K562 (cell line): ENCODE results near the gene KATNB1. TPM values are rescaled to one million over a fixed set of nuclear protein-coding genes. Genes with fewer than 3 reads are reported as not detected.

Experiments used
- ATAC-seq: fragments of 200-7000 bp; cut with Tn5 transposase; 3 replicates; pipeline ENCODE4 v1.9.1; 2020; ENCODE audit warnings: moderate library complexity
- BruUV-seq: library from RNA; stranded (reverse); fragments of 400-500 nt; replicated peaks from 2 replicates; lab custom pipeline; 2021; lab: Mats Ljungman, UMichigan
- CTCF ChIA-PET: fragments of 300-600 bp; formaldehyde crosslinking; extraction: SDS; loops from one replicate; lab custom pipeline; 2021; ENCODE audit warnings: low intra/inter-chr PET ratio; lab: Yijun Ruan, JAX
- POLR2A ChIA-PET: fragments of 300-600, 350-650 bp; sonication (Branson Sonifier 250); formaldehyde crosslinking; extraction: SDS; loops from one replicate; lab custom pipeline; 2021; ENCODE audit warnings: antibody characterized with exemption, inconsistent platforms; lab: Yijun Ruan, JAX
- DNase-seq, 4 experiments: peaks; one replicate each; pipeline versions ENCODE4 v3.0.0 to v3.0.0-alpha.2; 2011 to 2018; ENCODE audit warnings: low spot score in 3 of 4, mixed read lengths in 3 of 4; ENCODE audit errors: extremely low read depth in 1 of 4
- FAIRE-seq: peaks from 2 replicates; lab custom pipeline; 2011; peaks lifted over from hg19 to GRCh38; lab: Jason Lieb, UNC
- H2AFZ ChIP-seq: 2 replicates; pipeline ENCODE4 v1.6.0; 2011; ENCODE audit warnings: low read depth, low read length, control low read depth, inconsistent platforms
- H3K27ac ChIP-seq: fragments of 200-600 bp; 3 replicates; pipeline ENCODE4 v1.8.0; 2011; ENCODE audit warnings: low read depth, mild to moderate bottlenecking, control low read depth, inconsistent platforms, low read length, moderate library complexity, mixed read lengths; ENCODE audit errors: extremely low read depth
- H3K27me3 ChIP-seq, 2 experiments: fragments of 300-600 bp in 1 of 2; 2 replicates in 1 of 2; 3 replicates in 1 of 2; pipeline versions ENCODE4 v1.6.0 to v1.8.0; 2011; ENCODE audit warnings: inconsistent platforms in 2 of 2, low read length in 2 of 2, mild to moderate bottlenecking in 1 of 2, mixed read lengths in 1 of 2, moderate library complexity in 1 of 2; ENCODE audit not compliant: control insufficient read depth in 2 of 2, insufficient read depth in 2 of 2
- H3K36me3 ChIP-seq: fragments of 300-600 bp; 3 replicates; pipeline ENCODE4 v1.8.0; 2011; ENCODE audit warnings: mild to moderate bottlenecking, low read length, inconsistent platforms; ENCODE audit not compliant: control insufficient read depth, insufficient read depth
- H3K4me1 ChIP-seq, 2 experiments: fragments of 200-600 bp in 1 of 2; replicated peaks in 1 of 2; 2 replicates in 1 of 2; 3 replicates in 1 of 2; pipeline versions ENCODE4 v1.5.1 to v1.8.0; 2011; ENCODE audit warnings: inconsistent platforms in 2 of 2, low read length in 2 of 2, mild to moderate bottlenecking in 1 of 2, mixed read lengths in 1 of 2, moderate library complexity in 1 of 2; ENCODE audit not compliant: control insufficient read depth in 2 of 2, insufficient read depth in 2 of 2
- H3K4me2 ChIP-seq: 2 replicates; pipeline ENCODE4 v1.6.1; 2011; ENCODE audit warnings: low read length, control low read depth, inconsistent platforms, mixed read lengths; ENCODE audit not compliant: insufficient read depth
- H3K4me3 ChIP-seq: fragments of 200-600 bp; sonication (generic), shearing (Covaris generic); 2 replicates; pipeline ENCODE4 v1.5.1; 2016; ENCODE audit warnings: control low read depth, inconsistent platforms
- H3K79me2 ChIP-seq: fragments of 200-600 bp; 3 replicates; pipeline ENCODE4 v1.8.0; 2011; ENCODE audit warnings: low read length, inconsistent platforms; ENCODE audit not compliant: control insufficient read depth, insufficient read depth
- H3K9ac ChIP-seq, 2 experiments: 2 replicates each; pipeline versions ENCODE4 v1.6.0 to v1.6.1; 2011; ENCODE audit warnings: low read depth in 2 of 2, low read length in 2 of 2, control low read depth in 1 of 2, inconsistent platforms in 1 of 2, mild to moderate bottlenecking in 1 of 2, mixed read lengths in 1 of 2; ENCODE audit not compliant: insufficient read depth in 1 of 2
- H3K9me1 ChIP-seq: one replicate; pipeline ENCODE4 v1.6.0; 2011; ENCODE audit warnings: inconsistent platforms, mild to moderate bottlenecking, low read length, moderate library complexity; ENCODE audit not compliant: control insufficient read depth, insufficient read depth
- H3K9me3 ChIP-seq: replicated peaks from 2 replicates; pipeline ENCODE4 v1.5.1; 2011; ENCODE audit warnings: low read depth, low read length, inconsistent platforms; ENCODE audit not compliant: control insufficient read depth, insufficient read depth
- H4K20me1 ChIP-seq: replicated peaks from 2 replicates; pipeline ENCODE4 v1.6.1; 2011; ENCODE audit warnings: low read length, inconsistent platforms, mixed read lengths; ENCODE audit not compliant: control insufficient read depth, insufficient read depth
- ATF3 ChIP-seq, 2 experiments: fragments of 450-650 bp in 1 of 2; sonication (generic) in 1 of 2; formaldehyde crosslinking in 1 of 2; IDR thresholded peaks in 1 of 2; conservative IDR thresholded peaks in 1 of 2; 2 replicates each; pipeline versions ENCODE4 v1.6.1 to v1.8.1; 2016 to 2023; ENCODE audit warnings: mild to moderate bottlenecking in 2 of 2, moderate library complexity in 2 of 2, inconsistent platforms in 1 of 2, missing genetic modification reagents in 1 of 2
- BCL6 ChIP-seq: fragments of 250-450 bp; sonication (Bioruptor Pico); IDR thresholded peaks from 2 replicates; pipeline ENCODE4 v1.4.0; 2020
- CCAR2 ChIP-seq: fragments of 200-400 bp; formaldehyde crosslinking; IDR thresholded peaks from 2 replicates; pipeline ENCODE4 v1.6.1; 2017; ENCODE audit warnings: mild to moderate bottlenecking, low read depth, low read length
- CEBPB ChIP-seq: fragments of 450-650 bp; IDR thresholded peaks from 2 replicates; pipeline ENCODE4 v1.6.1; 2016; ENCODE audit warnings: missing genetic modification characterization, missing compliant biosample characterization
- CEBPG ChIP-seq, 3 experiments: fragments of 200-800 bp in 1 of 3; sonication (Bioruptor generic) in 1 of 3; sonication (generic) in 1 of 3; formaldehyde crosslinking in 1 of 3; IDR thresholded peaks in 2 of 3; conservative IDR thresholded peaks in 1 of 3; 2 replicates each; pipeline versions ENCODE4 v1.6.1 to v1.8.0; 2016 to 2022; ENCODE audit warnings: missing compliant biosample characterization in 2 of 3, missing genetic modification characterization in 2 of 3, mild to moderate bottlenecking in 1 of 3, missing genetic modification reagents in 1 of 3
- CHD1 ChIP-seq: fragments of 200-600 bp; sonication (generic); IDR thresholded peaks from one replicate; pipeline ENCODE4 v1.6.1; 2012; ENCODE audit warnings: mild to moderate bottlenecking, moderate library complexity, low read length, inconsistent platforms
- FIP1L1 ChIP-seq: fragments of 200-400 bp; formaldehyde crosslinking; IDR thresholded peaks from 2 replicates; pipeline ENCODE4 v1.6.1; 2018; ENCODE audit warnings: mild to moderate bottlenecking, low read depth, low read length; ENCODE audit not compliant: poor library complexity, severe bottlenecking
- FOS ChIP-seq: IDR thresholded peaks from 3 replicates; pipeline ENCODE4 v1.6.1; 2011; ENCODE audit not compliant: insufficient read length; ENCODE audit errors: extremely low read depth
- GTF2F1 ChIP-seq: IDR thresholded peaks from 2 replicates; pipeline ENCODE4 v1.6.1; 2011; ENCODE audit warnings: low read depth, low read length, improper control_type of control experiment
- HIVEP1 ChIP-seq: fragments of 250-450 bp; sonication (Bioruptor Pico); IDR thresholded peaks from 2 replicates; pipeline ENCODE4 v1.4.0; 2020; ENCODE audit warnings: mild to moderate bottlenecking
- JUNB ChIP-seq: fragments of 450-650 bp; formaldehyde crosslinking; conservative IDR thresholded peaks from 2 replicates; pipeline ENCODE4 v1.4.0; 2020; ENCODE audit warnings: mild to moderate bottlenecking
- JUND ChIP-seq, 2 experiments: IDR thresholded peaks; 2 replicates in 1 of 2; 3 replicates in 1 of 2; pipeline ENCODE4 v1.6.1; 2011; ENCODE audit warnings: borderline replicate concordance in 2 of 2, low read depth in 2 of 2, low read length in 2 of 2, improper control_type of control experiment in 1 of 2, missing biosample characterization in 1 of 2, missing genetic modification characterization in 1 of 2, missing genetic modification reagents in 1 of 2
- MAFF ChIP-seq: IDR thresholded peaks from 2 replicates; pipeline ENCODE4 v1.6.1; 2012; ENCODE audit warnings: low read length, improper control_type of control experiment
- MCM7 ChIP-seq, 2 experiments: fragments of 450-650 bp; IDR thresholded peaks; 2 replicates each; pipeline ENCODE4 v1.6.1; 2016 to 2018
- MTA1 ChIP-seq: fragments of 450-650 bp; IDR thresholded peaks from 2 replicates; pipeline ENCODE4 v1.6.1; 2017; ENCODE audit warnings: borderline replicate concordance
- NFYB ChIP-seq: IDR thresholded peaks from 2 replicates; pipeline ENCODE4 v1.6.1; 2011; ENCODE audit warnings: mild to moderate bottlenecking, moderate library complexity; ENCODE audit not compliant: insufficient read length; ENCODE audit errors: extremely low read depth
- POLR2A ChIP-seq: fragments of 450-650 bp; conservative IDR thresholded peaks from 2 replicates; pipeline ENCODE4 v1.6.1; 2016
- RCOR1 ChIP-seq, 2 experiments: IDR thresholded peaks; 2 replicates each; pipeline ENCODE4 v1.6.1; 2012; ENCODE audit warnings: low read depth in 2 of 2, low read length in 2 of 2, borderline replicate concordance in 1 of 2, improper control_type of control experiment in 1 of 2
- TARDBP ChIP-seq: fragments of 450-650 bp; IDR thresholded peaks from 2 replicates; pipeline ENCODE4 v1.6.1; 2016
- ZFPM2 ChIP-seq: fragments of 250-450 bp; sonication (Bioruptor Pico); IDR thresholded peaks from 2 replicates; pipeline ENCODE4 v1.5.1; 2022; ENCODE audit warnings: mild to moderate bottlenecking
- ZNF121 ChIP-seq: sonication (generic); formaldehyde crosslinking; conservative IDR thresholded peaks from 2 replicates; pipeline ENCODE4 v1.8.0; 2022; ENCODE audit warnings: missing genetic modification reagents
- ZNF174 ChIP-seq: fragments of 250-450 bp; sonication (Bioruptor Pico); IDR thresholded peaks from 2 replicates; pipeline ENCODE4 v1.4.0; 2020; ENCODE audit warnings: mild to moderate bottlenecking
- ZNF23 ChIP-seq: fragments of 250-450 bp; sonication (Bioruptor Pico); IDR thresholded peaks from 2 replicates; pipeline ENCODE4 v1.4.0; 2020; ENCODE audit warnings: mild to moderate bottlenecking
- WGBS: fragments of 100-300 bp; shearing (Covaris generic); methylation state at CpG from one replicate; pipeline ENCODE4 v1.1.6; 2016; ENCODE audit warnings: low coverage, mixed read lengths; ENCODE audit not compliant: insufficient coverage; ENCODE audit errors: missing lambda C conversion rate; 5-methylcytosine and 5-hydroxymethylcytosine counted together
- in situ Hi-C: fragments of 300-500 bp; cut with MboI; formaldehyde crosslinking; loops from 4 replicates; pipeline ENCODE4 v1.15.0; 2018; ENCODE audit warnings: inconsistent platforms, mixed read lengths
- intact Hi-C: fragments of 100-400 bp; cut with micrococcal nuclease; formaldehyde crosslinking; loops from 2 replicates; pipeline ENCODE4 v1.14.2; 2022
- polyA plus RNA-seq, 8 experiments: library from polyadenylated mRNA; depleted of rRNA in 4 of 8; stranded (reverse) in 5 of 8; unstranded in 3 of 8; fragments of >200 nt; fragmentation: Nextera tagmentation in 2 of 8; fragmentation: Illumina TruSeq in 1 of 8; extraction: Ambion mirVana in 2 of 8; extraction: Trizol in 1 of 8; gene quantifications; 2 replicates each; pipeline versions ENCODE4 v1.2.1 to v1.2.3, GENCODE V29; 2011 to 2014; ENCODE audit warnings: inconsistent platforms in 1 of 8, missing spikeins in 1 of 8
- total RNA-seq, 7 experiments: library from RNA; depleted of rRNA in 6 of 7; stranded (reverse); fragments of >200 nt in 6 of 7; fragmentation: Illumina TruSeq in 2 of 7; extraction: Trizol in 2 of 7; gene quantifications; 2 replicates each; pipeline versions ENCODE4 v1.2.1 to v1.2.3, GENCODE V29; 2011 to 2021; ENCODE audit warnings: low replicate concordance in 1 of 7

Gene KATNB1
- total and polyA plus RNA-seq, 9 of the 15 experiments (the other 6 are each of a cell fraction or from before 2014, with no cell fraction given), result 1.2 to 52.6 (median 21.9) TPM

GRCh38 chr16:57804111-57804837 is 68.7 kb downstream of the KATNB1 start:
- no peak overlapping the region; the same call in 2 of the 3 replicates for H3K27ac ChIP-seq
- 18% methylated on average over 5 of the region's 5 CpGs for WGBS
- intact Hi-C loops, result no loop called here
- no peak overlapping the region for H3K4me2 ChIP-seq
- no peaks in the 10 kb centered on the region for H3K9me1 ChIP-seq
- peaks cover 28% of the 10 kb centered on the region for H3K79me2 ChIP-seq
- H3K36me3 ChIP-seq, result 0 out of 3 replicates have a peak, but pooled peaks cover 4% of the 10 kb centered on the region
- peaks cover 4% of the 10 kb centered on the region; the same call in 1 of the 2 replicates for H4K20me1 ChIP-seq
- H2AFZ ChIP-seq, result peak overlapping the region; percentile 90; the same call in 1 of the 2 replicates
- FAIRE-seq, result no peak
- ChIA-PET CTCF (no interaction called here), POLR2A (no interaction called here)
- 0 out of 4 replicates have a peak overlapping the region, but pooled peaks of 1 of the 2 experiments have one; percentile 21 for H3K9ac ChIP-seq
- no peak for DNase-seq
- in situ Hi-C loops, result no loop called here
- no peaks in the 10 kb centered on the region for H3K9me3 ChIP-seq
- H3K4me1 ChIP-seq, result peaks cover 44 to 56% of the 10 kb centered on the region in 2 experiments
- no peak for ATAC-seq
- BruUV-seq, result no TSS peak
- H3K27me3 ChIP-seq, result no peaks in the 10 kb centered on the region
- H3K4me3 ChIP-seq, result no peak overlapping the region
- TF ChIP-seq FOS, result no peak
- no peak for TF ChIP-seq MAFF
- TF ChIP-seq CEBPG (CRISPR knock-in tag; IDR thresholded peaks at IDR 0.05), result peak; percentile 36; the same call in 1 of the 2 replicates
- peak; percentile 73 to 92 for TF ChIP-seq CEBPG (tag; conservative IDR thresholded peaks at IDR 0.05 in 1 of 2, IDR thresholded peaks at IDR 0.05 in 1 of 2)
- TF ChIP-seq ZNF121 (CRISPR knock-in tag), result peak; percentile 13; the same call in 1 of the 2 replicates
- TF ChIP-seq JUNB (CRISPR knock-in tag), result no peak
- TF ChIP-seq ZNF23, result no peak
- no peak for TF ChIP-seq HIVEP1 (CRISPR knock-in tag)
- no peak for TF ChIP-seq ZNF174 (CRISPR knock-in tag)
- no peak for TF ChIP-seq FIP1L1
- 0 out of 2 replicates have a peak, but pooled peaks have one; percentile 33 for TF ChIP-seq JUND (IDR thresholded peaks at IDR 0.05; ENCODE audit: borderline replicate concordance, low read depth, low read length)
- TF ChIP-seq JUND (tag; IDR thresholded peaks at IDR 0.05; ENCODE audit: borderline replicate concordance, low read depth, low read length), result no peak
- TF ChIP-seq CCAR2, result no peak
- TF ChIP-seq NFYB, result no peak
- no peak for TF ChIP-seq POLR2A
- no peak for TF ChIP-seq ZFPM2 (CRISPR knock-in tag)
- 0 out of 2 replicates have a peak, but pooled peaks have one; percentile 18 for TF ChIP-seq MTA1
- TF ChIP-seq ATF3 (IDR thresholded peaks at IDR 0.05), result peak; percentile 88
- no peak for TF ChIP-seq ATF3 (CRISPR knock-in tag; conservative IDR thresholded peaks at IDR 0.05)
- TF ChIP-seq CHD1, result no peak
- TF ChIP-seq RCOR1 (IDR thresholded peaks at IDR 0.05; ENCODE audit: borderline replicate concordance in 1 of 2, low read depth in 2 of 2, low read length in 2 of 2), result 0 out of 4 replicates have a peak, but pooled peaks of 1 of the 2 experiments have one; percentile 5
- TF ChIP-seq TARDBP, result no peak
- TF ChIP-seq GTF2F1, result no peak
- TF ChIP-seq CEBPB (tag), result peak; percentile 83
- no peak for TF ChIP-seq BCL6 (CRISPR knock-in tag)
- no peak for TF ChIP-seq MCM7 (IDR thresholded peaks at IDR 0.05)
